Left lung (tissue), 10 donors: ENCODE data around the gene EPB41L2. TPM values are rescaled to one million over a fixed set of nuclear protein-coding genes. Genes with fewer than 3 reads are reported as not detected.
A peak's percentile ranks its signal among the peaks of the same experiment; 100 is the strongest.

Experiments used
- ATAC-seq: fragments of 200-7000 bp; cut with Tn5 transposase; one replicate; pipeline ENCODE4 v1.9.1; 2020; ENCODE audit warnings: moderate library complexity
- DNase-seq, 4 donors: peaks; one replicate each; pipeline ENCODE4 v3.0.0-alpha.2; 2013 to 2020
- H3K27ac ChIP-seq, 2 donors: fragments of 200-600 bp; sonication (generic) in 1 of 2; one replicate each; pipeline versions ENCODE4 v1.5.0 to v1.8.0; 2020 to 2021
- H3K27me3 ChIP-seq, 2 donors: fragments of 200-600 bp; sonication (generic) in 1 of 2; one replicate each; pipeline versions ENCODE4 v1.5.0 to v1.8.0; 2020 to 2021
- H3K36me3 ChIP-seq, 2 donors: fragments of 200-600 bp; sonication (generic) in 1 of 2; one replicate each; pipeline versions ENCODE4 v1.5.0 to v1.8.0; 2020 to 2021
- H3K4me1 ChIP-seq, 2 donors: fragments of 200-600 bp; one replicate each; pipeline ENCODE4 v1.8.0; 2021
- H3K4me3 ChIP-seq, 2 donors: fragments of 200-600 bp; sonication (generic) in 1 of 2; one replicate each; pipeline versions ENCODE4 v1.5.0 to v1.8.0; 2020 to 2021; ENCODE audit warnings: mild to moderate bottlenecking in 1 of 2
- H3K9me3 ChIP-seq, 2 donors: fragments of 200-600 bp; sonication (generic) in 1 of 2; one replicate each; pipeline versions ENCODE4 v1.5.0 to v1.8.0; 2020 to 2021
- intact Hi-C, 2 donors: fragments of 100-400 bp; cut with DNase I; formaldehyde crosslinking; loops; one replicate each; pipeline versions ENCODE4 v1.11.2 to v1.14.2; 2022
- polyA plus RNA-seq, 6 donors: library from polyadenylated mRNA; unstranded; fragments of 120-200 nt; gene quantifications; one replicate each; pipeline ENCODE4 v1.2.1, GENCODE V29; 2013; ENCODE audit not compliant: insufficient read length in 6 of 6
- total RNA-seq, 2 donors: library from RNA; stranded (reverse); fragmentation: NEBNext Ultra II Directional; extraction: Animal tissue kit (Norgen Biotek cat#: 25700); gene quantifications; one replicate each; pipeline ENCODE4 v1.2.1, GENCODE V29; 2021
- TF ChIP-seq, protein P1 (sequence below), 2 donors: fragments of 200-600 bp; sonication (generic) in 1 of 2; IDR thresholded peaks; one replicate each; pipeline versions ENCODE4 v1.5.0 to v1.8.0; 2021; ENCODE audit warnings: antibody characterized with exemption in 2 of 2
- donor health status: DM: no; HTN: yes; CAD: no.
- donor health status: DM: no; HTN: no; CAD: no.

The EPB41L2 gene
- total and polyA plus RNA-seq, 8 donors = 91.3 to 277 (median 248) TPM

DNA sequence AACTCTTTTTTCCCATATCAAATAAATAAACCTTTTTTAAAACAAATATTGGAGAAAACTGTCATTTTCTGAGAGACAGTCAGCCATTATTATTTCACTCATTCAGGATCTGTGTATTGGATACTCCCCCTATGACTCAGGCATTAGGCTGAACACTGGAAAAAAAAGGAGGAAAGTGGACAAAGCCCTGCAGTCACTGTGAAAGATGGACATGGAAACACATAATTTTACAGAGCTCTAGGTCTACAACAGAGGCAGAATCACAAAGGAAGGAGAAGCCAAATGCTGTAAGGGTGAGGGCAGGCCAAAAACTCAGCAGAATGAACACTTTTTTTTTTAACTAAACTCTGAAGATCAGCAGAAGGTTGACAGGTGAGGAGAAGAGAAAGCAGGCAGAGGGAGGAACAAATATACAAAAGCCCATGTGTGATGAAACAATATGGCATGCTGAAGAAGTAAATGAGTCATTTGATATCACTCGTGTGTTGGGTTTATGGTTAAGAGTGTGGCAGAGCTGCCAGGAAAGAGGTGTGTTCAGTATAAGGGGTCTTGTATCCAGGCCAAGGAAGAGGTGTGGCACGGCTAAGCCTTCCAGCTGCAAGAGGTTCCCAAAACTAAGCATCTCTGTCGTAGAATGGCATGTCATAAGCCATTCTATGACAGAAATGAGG, 39.1 kb downstream of the EPB41L2 start:
- Histone ChIP-seq H3K27ac (no peak overlapping the region), H3K4me1 (no peaks in the 10 kb centered on the region), H3K27me3 (no peaks in the 10 kb centered on the region), H3K36me3 (no peaks in the 10 kb centered on the region), H3K4me3 (no peak overlapping the region), H3K9me3 (no peaks in the 10 kb centered on the region)
- intact Hi-C loops = no loop called here
- ATAC-seq (no peak), DNase-seq (no peak)
- TF ChIP-seq, protein P1, sequence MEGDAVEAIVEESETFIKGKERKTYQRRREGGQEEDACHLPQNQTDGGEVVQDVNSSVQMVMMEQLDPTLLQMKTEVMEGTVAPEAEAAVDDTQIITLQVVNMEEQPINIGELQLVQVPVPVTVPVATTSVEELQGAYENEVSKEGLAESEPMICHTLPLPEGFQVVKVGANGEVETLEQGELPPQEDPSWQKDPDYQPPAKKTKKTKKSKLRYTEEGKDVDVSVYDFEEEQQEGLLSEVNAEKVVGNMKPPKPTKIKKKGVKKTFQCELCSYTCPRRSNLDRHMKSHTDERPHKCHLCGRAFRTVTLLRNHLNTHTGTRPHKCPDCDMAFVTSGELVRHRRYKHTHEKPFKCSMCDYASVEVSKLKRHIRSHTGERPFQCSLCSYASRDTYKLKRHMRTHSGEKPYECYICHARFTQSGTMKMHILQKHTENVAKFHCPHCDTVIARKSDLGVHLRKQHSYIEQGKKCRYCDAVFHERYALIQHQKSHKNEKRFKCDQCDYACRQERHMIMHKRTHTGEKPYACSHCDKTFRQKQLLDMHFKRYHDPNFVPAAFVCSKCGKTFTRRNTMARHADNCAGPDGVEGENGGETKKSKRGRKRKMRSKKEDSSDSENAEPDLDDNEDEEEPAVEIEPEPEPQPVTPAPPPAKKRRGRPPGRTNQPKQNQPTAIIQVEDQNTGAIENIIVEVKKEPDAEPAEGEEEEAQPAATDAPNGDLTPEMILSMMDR (IDR thresholded peaks at IDR 0.05) = no peak

DNA sequence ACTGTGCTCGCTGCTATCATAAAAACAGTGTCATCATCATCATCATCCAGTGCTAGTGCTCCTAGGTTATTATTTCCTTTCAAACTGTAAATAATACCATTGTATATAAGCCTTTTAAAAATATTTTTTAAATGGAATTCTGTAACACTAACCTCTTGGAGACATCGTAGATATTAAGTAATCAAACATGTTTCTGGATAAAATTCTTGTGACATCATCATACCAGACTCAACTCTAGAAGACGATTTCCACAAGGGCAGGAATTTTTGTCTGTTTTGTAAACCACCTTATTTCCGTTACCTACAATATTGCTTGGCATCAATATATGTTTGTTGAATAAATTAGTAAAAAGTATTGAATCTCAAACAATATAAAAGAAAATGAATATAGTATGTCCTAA, 40.4 kb downstream of the EPB41L2 start:
- no peak for DNase-seq
- Histone ChIP-seq H3K9me3 (no peaks in the 10 kb centered on the region), H3K4me3 (no peak overlapping the region), H3K27ac (no peak overlapping the region), H3K4me1 (no peaks in the 10 kb centered on the region), H3K27me3 (no peaks in the 10 kb centered on the region), H3K36me3 (no peaks in the 10 kb centered on the region)
- TF ChIP-seq, protein P1 (IDR thresholded peaks at IDR 0.05) = no peak
- intact Hi-C loops = no loop called here
- ATAC-seq = no peak

DNA sequence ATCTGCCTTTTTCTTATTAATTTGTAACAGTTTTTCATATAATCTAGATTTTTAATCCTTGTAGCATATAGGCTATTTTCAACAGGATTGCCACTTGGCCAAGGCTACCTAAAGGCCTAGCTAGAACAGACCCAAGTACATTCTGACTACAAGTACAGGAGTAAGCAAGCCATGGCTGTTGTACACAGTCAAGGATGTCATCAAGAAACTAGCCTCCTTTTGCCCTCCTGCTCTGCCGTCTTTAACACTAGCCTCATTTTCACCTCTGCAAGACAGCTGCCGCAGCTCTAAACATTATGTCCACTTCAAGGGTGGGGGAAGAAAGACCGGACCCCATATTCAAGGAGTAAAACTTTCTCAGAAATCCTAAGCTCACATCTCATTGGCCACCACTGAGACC, 45.1 kb downstream of the EPB41L2 start:
- no peaks in the 10 kb centered on the region for H3K9me3 ChIP-seq
- intact Hi-C loops = no loop called here
- ATAC-seq (no peak), DNase-seq (no peak)
- H3K36me3 ChIP-seq = no peaks in the 10 kb centered on the region
- H3K27ac ChIP-seq = no peak overlapping the region
- peaks cover 0 to 5% of the 10 kb centered on the region in 2 donors for H3K4me1 ChIP-seq
- no peaks in the 10 kb centered on the region for H3K27me3 ChIP-seq
- TF ChIP-seq, protein P1 (IDR thresholded peaks at IDR 0.05) = no peak
- no peak overlapping the region for H3K4me3 ChIP-seq

DNA sequence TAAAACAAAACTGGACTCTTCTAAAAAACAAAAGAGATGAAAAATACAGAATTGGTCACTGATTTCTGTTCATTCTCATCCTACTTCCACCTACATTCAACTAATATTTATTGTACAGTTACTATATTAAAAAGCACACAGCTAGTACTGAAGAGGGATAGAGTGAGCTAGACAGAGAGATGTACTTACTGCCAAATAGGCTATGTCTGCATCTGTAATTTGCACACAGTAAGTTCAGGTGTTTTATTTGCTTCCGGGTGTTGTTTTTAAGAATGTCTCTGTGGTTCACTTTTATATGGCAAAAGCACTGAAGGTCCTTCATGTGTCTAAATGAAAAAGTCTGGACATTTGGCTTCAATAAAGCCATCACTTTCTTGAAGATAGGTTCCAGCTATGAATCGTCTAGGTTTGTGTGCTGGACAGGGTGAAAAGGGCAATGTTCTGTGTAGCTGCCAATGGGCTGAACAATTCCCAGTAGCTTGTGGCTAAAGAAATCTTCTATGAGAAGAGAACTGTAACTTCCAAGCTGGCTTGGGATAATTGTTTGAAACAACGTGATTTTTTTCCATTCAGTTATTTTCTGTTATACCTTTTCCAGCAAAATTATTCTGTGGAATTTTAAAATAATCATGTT, 47.3 kb downstream of the EPB41L2 start:
- intact Hi-C loops = no loop called here
- Histone ChIP-seq H3K4me1 (peaks cover 0 to 5% of the 10 kb centered on the region in 2 donors), H3K9me3 (no peaks in the 10 kb centered on the region), H3K36me3 (no peaks in the 10 kb centered on the region), H3K27me3 (no peaks in the 10 kb centered on the region), H3K27ac (peak overlapping the region in 1 of 2 donors; percentile 14), H3K4me3 (no peak overlapping the region)
- TF ChIP-seq, protein P1 (IDR thresholded peaks at IDR 0.05) = no peak
- peak; percentile 33 for ATAC-seq
- no peak for DNase-seq

DNA sequence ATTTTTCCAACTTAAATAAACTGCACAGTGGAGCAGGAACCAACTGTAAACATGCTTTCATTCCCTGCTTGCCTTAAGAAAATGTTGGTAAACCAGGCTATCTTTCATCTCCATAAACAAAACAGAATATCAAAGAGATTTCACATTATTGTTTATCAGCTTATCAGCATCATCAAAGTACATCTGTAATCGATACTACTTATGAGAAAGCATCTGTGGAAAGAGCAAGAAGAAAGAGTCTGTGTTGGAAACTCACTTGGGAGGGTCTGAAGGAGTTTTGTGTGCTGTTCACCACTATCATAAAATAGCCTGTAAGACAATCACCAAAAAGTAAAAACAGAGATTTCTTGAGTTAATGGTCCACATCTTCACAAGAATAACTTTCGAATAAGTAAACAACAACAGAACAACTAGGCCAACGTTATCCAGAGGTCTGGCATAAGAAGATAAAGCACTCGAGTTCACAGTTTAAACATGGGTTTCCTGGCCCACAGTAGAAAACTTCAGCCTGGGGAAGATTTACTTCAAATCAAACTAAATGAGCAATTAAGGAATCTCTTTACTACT, 47.9 kb downstream of the EPB41L2 start:
- DNase-seq (no peak), ATAC-seq (no peak)
- H3K27me3 ChIP-seq = no peaks in the 10 kb centered on the region
- H3K4me3 ChIP-seq = no peak overlapping the region
- intact Hi-C loops = no loop called here
- TF ChIP-seq, protein P1 (IDR thresholded peaks at IDR 0.05) = no peak
- H3K36me3 ChIP-seq = no peaks in the 10 kb centered on the region
- no peaks in the 10 kb centered on the region for H3K9me3 ChIP-seq
- peak overlapping the region in 1 of 2 donors; percentile 14 for H3K27ac ChIP-seq
- peaks cover 0 to 5% of the 10 kb centered on the region in 2 donors for H3K4me1 ChIP-seq
